ENCODE results near the gene NHLRC4. TPM values are rescaled to one million over a fixed set of nuclear protein-coding genes. Genes with fewer than 3 reads are reported as not detected.
A peak's percentile ranks its signal among the peaks of the same experiment; 100 is the strongest.
"Not testable (repeated sequence)": the region's sequence is repeated elsewhere in the genome, so short reads cannot be mapped to it uniquely, and the experiment has no call there.

NHLRC4 gene
- total and polyA plus RNA-seq, 7 experiments from 2014 or later: 1.6 to 5.8 (median 4.6) TPM

- ATAC-seq (no peak), DNase-seq (no peak)
- peak overlapping the region in 1 of 9 donors; percentile 41 for H3K27ac Mint-ChIP-seq
- Histone ChIP-seq H3K27ac (ENCODE audit: low read depth, low read length) (no peak overlapping the region), H3K4me3 (ENCODE audit: low read length) (no peak overlapping the region), H3K36me3 (ENCODE audit: control insufficient read depth in 2 of 3, insufficient read depth in 3 of 3, low read length in 3 of 3) (peaks cover 0 to 16% (median 0%) of the 10 kb centered on the region in 3 experiments), H3K4me1 (ENCODE audit: control insufficient read depth in 2 of 2, insufficient read depth in 2 of 2, low read length in 2 of 2) (no peaks in the 10 kb centered on the region), H3K9me3 (ENCODE audit: control insufficient read depth in 2 of 3, low read length in 3 of 3) (no peaks in the 10 kb centered on the region), H3K27me3 (ENCODE audit: control insufficient read depth in 2 of 2, insufficient read depth in 2 of 2, low read length in 2 of 2) (no peaks in the 10 kb centered on the region)
- H3K4me1 Mint-ChIP-seq: peaks cover 6 to 35% (median 21%) of the 10 kb centered on the region in 7 donors
- intact Hi-C loops (cut with micrococcal nuclease): no loop called here
- ChIA-PET POLR2A (no interaction called here), CTCF (no interaction called here)
- no peak overlapping the region for H3K4me3 Mint-ChIP-seq
- peaks cover 0 to 13% (median 0%) of the 10 kb centered on the region in 5 donors for H3K36me3 Mint-ChIP-seq
- H3K9me3 Mint-ChIP-seq: no peaks in the 10 kb centered on the region
- H3K27me3 Mint-ChIP-seq: no peaks in the 10 kb centered on the region
Observed at GRCh38 chr16:596736-597060, 29.9 kb downstream of the NHLRC4 start.

- H3K4me3 Mint-ChIP-seq; H3K27me3 Mint-ChIP-seq; H3K9me3 Mint-ChIP-seq; POLR2A ChIA-PET; H3K4me3 ChIP-seq (ENCODE audit: low read length); CTCF ChIA-PET; DNase-seq; H3K27ac ChIP-seq (ENCODE audit: low read depth, low read length); H3K27ac Mint-ChIP-seq; H3K9me3 ChIP-seq (ENCODE audit: control insufficient read depth in 2 of 3, low read length in 3 of 3); H3K27me3 ChIP-seq (ENCODE audit: control insufficient read depth in 2 of 2, insufficient read depth in 2 of 2, low read length in 2 of 2); ATAC-seq; intact Hi-C loops (cut with micrococcal nuclease); H3K4me1 ChIP-seq (ENCODE audit: control insufficient read depth in 2 of 2, insufficient read depth in 2 of 2, low read length in 2 of 2): not testable (repeated sequence)
- H3K4me1 Mint-ChIP-seq: peaks cover 4 to 28% (median 19%) of the 10 kb centered on the region in 7 donors
- peaks cover 0 to 13% (median 0%) of the 10 kb centered on the region in 5 donors for H3K36me3 Mint-ChIP-seq
- peaks cover 0 to 16% (median 0%) of the 10 kb centered on the region in 3 experiments for H3K36me3 ChIP-seq (ENCODE audit: control insufficient read depth in 2 of 3, insufficient read depth in 3 of 3, low read length in 3 of 3)
Observed at GRCh38 chr16:597655-598054, 30.9 kb downstream of the NHLRC4 start.

GRCh38 chr16:598823-599739 is 32.3 kb downstream of the NHLRC4 start:
- Mint-ChIP-seq H3K27me3 (no peaks in the 10 kb centered on the region), H3K27ac (peak overlapping the region in 1 of 9 donors; percentile 56), H3K4me1 (peaks cover 3 to 31% (median 20%) of the 10 kb centered on the region in 7 donors), H3K4me3 (no peak overlapping the region), H3K36me3 (peaks cover 0 to 12% (median 0%) of the 10 kb centered on the region in 5 donors), H3K9me3 (no peaks in the 10 kb centered on the region)
- Histone ChIP-seq H3K36me3 (ENCODE audit: control insufficient read depth in 2 of 3, insufficient read depth in 3 of 3, low read length in 3 of 3) (peaks cover 0 to 13% (median 0%) of the 10 kb centered on the region in 3 experiments), H3K9me3 (ENCODE audit: control insufficient read depth in 2 of 3, low read length in 3 of 3) (no peaks in the 10 kb centered on the region), H3K4me3 (ENCODE audit: low read length) (no peak overlapping the region), H3K27ac (ENCODE audit: low read depth, low read length) (no peak overlapping the region), H3K27me3 (ENCODE audit: control insufficient read depth in 2 of 2, insufficient read depth in 2 of 2, low read length in 2 of 2) (no peaks in the 10 kb centered on the region), H3K4me1 (ENCODE audit: control insufficient read depth in 2 of 2, insufficient read depth in 2 of 2, low read length in 2 of 2) (no peaks in the 10 kb centered on the region)
- no peak for DNase-seq
- ATAC-seq: no peak
- intact Hi-C loops (cut with micrococcal nuclease): no loop called here
- POLR2A ChIA-PET: no interaction called here
- CTCF ChIA-PET: no interaction called here

DNA sequence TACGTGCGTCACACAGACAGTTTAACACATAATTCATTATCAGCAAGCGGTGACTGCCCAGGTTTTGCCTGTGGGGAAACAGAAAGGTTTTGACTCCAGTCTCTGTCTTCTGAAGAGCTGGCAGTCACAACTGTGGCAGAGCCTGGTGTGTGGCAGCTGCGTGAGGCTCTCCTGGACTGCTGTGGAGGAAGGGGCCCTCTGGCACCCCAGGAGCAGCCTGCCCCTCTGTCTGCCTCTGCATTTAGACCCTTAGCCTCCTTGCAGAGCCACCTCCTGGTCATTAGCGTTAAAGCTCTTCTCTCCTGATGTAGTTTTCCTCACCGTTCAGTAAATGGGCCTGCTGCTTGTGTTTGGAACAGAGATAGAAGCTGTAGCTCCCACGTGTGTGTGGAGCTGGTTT is 34.0 kb downstream of the NHLRC4 start:
- Mint-ChIP-seq H3K9me3 (no peaks in the 10 kb centered on the region), H3K4me3 (no peak overlapping the region), H3K27ac (no peak overlapping the region), H3K27me3 (no peaks in the 10 kb centered on the region), H3K36me3 (peaks cover 0 to 14% (median 0%) of the 10 kb centered on the region in 5 donors), H3K4me1 (peaks cover 3 to 24% (median 18%) of the 10 kb centered on the region in 7 donors)
- intact Hi-C loops (cut with micrococcal nuclease): no loop called here
- Histone ChIP-seq H3K27ac (ENCODE audit: low read depth, low read length) (no peak overlapping the region), H3K4me3 (ENCODE audit: low read length) (no peak overlapping the region), H3K27me3 (ENCODE audit: control insufficient read depth in 2 of 2, insufficient read depth in 2 of 2, low read length in 2 of 2) (no peaks in the 10 kb centered on the region), H3K36me3 (ENCODE audit: control insufficient read depth in 2 of 3, insufficient read depth in 3 of 3, low read length in 3 of 3) (peaks cover 0 to 10% (median 0%) of the 10 kb centered on the region in 3 experiments), H3K4me1 (ENCODE audit: control insufficient read depth in 2 of 2, insufficient read depth in 2 of 2, low read length in 2 of 2) (no peaks in the 10 kb centered on the region), H3K9me3 (ENCODE audit: control insufficient read depth in 2 of 3, low read length in 3 of 3) (peaks cover 0 to 4% (median 0%) of the 10 kb centered on the region in 3 experiments)
- ATAC-seq: no peak
- CTCF ChIA-PET: interaction anchor here (1.3 kb wide), 1 partner anchor 24 kb away, joined by 10 read pairs; no protein-coding TSS in a partner anchor
- DNase-seq: no peak
- POLR2A ChIA-PET: interaction anchor here (0.7 kb wide), 1 partner anchor 35 kb away, joined by 4 read pairs; the partner anchor contains the start of gene METTL26

DNA sequence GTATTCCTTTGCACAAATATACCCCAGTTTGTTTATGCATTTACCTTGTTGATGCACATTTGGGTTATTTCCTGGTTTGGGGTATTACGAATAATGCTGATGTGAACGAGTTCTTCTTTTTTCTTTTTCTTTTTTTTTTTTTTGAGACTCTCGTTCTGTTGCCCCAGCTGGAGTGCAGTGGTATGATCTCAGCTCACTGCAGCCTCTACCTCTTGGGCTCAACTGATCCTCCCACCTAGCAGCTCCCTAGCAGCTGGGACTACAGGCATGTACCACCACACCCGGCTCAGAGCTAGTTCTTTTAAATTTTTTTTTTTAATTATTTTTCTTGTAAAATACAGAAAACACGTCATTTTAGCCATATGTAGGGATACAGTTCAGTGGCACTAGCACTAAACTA is 37.1 kb downstream of the NHLRC4 start:
- Mint-ChIP-seq H3K27ac (no peak overlapping the region), H3K9me3 (no peaks in the 10 kb centered on the region), H3K36me3 (peaks cover 0 to 10% (median 0%) of the 10 kb centered on the region in 5 donors), H3K27me3 (no peaks in the 10 kb centered on the region), H3K4me1 (peaks cover 3 to 24% (median 17%) of the 10 kb centered on the region in 7 donors), H3K4me3 (no peak overlapping the region)
- peaks cover 0 to 4% (median 0%) of the 10 kb centered on the region in 3 experiments for H3K9me3 ChIP-seq (ENCODE audit: control insufficient read depth in 2 of 3, low read length in 3 of 3)
- no peaks in the 10 kb centered on the region for H3K36me3 ChIP-seq (ENCODE audit: control insufficient read depth in 2 of 3, insufficient read depth in 3 of 3, low read length in 3 of 3)
- no peaks in the 10 kb centered on the region for H3K27me3 ChIP-seq (ENCODE audit: control insufficient read depth in 2 of 2, insufficient read depth in 2 of 2, low read length in 2 of 2)
- no peak overlapping the region for H3K4me3 ChIP-seq (ENCODE audit: low read length)
- H3K27ac ChIP-seq (ENCODE audit: low read depth, low read length): no peak overlapping the region
- ChIA-PET POLR2A (no interaction called here), CTCF (no interaction called here)
- no peak for ATAC-seq
- intact Hi-C loops (cut with micrococcal nuclease): no loop called here
- DNase-seq: no peak
- H3K4me1 ChIP-seq (ENCODE audit: control insufficient read depth in 2 of 2, insufficient read depth in 2 of 2, low read length in 2 of 2): no peaks in the 10 kb centered on the region

DNA sequence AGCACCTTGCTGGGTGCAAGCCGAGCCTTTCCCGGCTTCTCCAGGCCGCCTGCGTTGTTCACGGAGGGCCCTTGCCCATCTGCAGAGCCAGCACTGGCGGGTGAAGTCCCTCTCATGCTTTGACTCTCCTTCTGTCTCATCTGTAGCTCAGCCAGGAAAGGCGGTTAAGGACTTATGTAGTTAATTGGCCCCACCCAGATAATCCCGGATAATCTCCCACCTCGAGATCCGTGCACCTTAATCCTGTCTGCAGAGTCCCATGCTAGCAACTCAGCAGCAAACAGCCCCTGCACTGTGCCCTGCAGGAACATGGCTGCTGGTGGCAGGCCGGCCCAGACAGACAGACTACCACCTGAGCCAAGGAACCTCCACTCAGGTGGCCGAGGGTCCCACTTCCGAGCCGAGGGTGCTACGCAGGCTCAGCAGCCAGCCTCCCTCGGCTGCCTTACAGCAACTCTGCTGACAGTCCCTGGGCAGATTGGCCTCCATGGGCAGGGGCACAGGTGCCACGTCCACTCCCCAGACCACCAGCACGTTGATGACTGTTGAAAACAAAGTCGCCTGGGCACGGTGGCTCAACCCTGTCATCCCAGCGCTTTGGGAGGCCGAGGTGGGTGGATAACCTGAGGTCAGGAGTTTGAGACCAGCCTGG is 40.0 kb downstream of the NHLRC4 start:
- no peaks in the 10 kb centered on the region for H3K9me3 Mint-ChIP-seq
- no peaks in the 10 kb centered on the region for H3K4me1 ChIP-seq (ENCODE audit: control insufficient read depth in 2 of 2, insufficient read depth in 2 of 2, low read length in 2 of 2)
- ATAC-seq (no peak), DNase-seq (no peak)
- intact Hi-C loops (cut with micrococcal nuclease): no loop called here
- H3K36me3 Mint-ChIP-seq: peaks cover 0 to 5% (median 0%) of the 10 kb centered on the region in 5 donors
- POLR2A ChIA-PET: no interaction called here
- no peak overlapping the region for H3K27ac ChIP-seq (ENCODE audit: low read depth, low read length)
- CTCF ChIA-PET: no interaction called here
- H3K4me3 ChIP-seq (ENCODE audit: low read length): no peak overlapping the region
- H3K4me3 Mint-ChIP-seq: no peak overlapping the region
- no peaks in the 10 kb centered on the region for H3K36me3 ChIP-seq (ENCODE audit: control insufficient read depth in 2 of 3, insufficient read depth in 3 of 3, low read length in 3 of 3)
- peaks cover 6 to 26% (median 17%) of the 10 kb centered on the region in 7 donors for H3K4me1 Mint-ChIP-seq
- no peaks in the 10 kb centered on the region for H3K27me3 Mint-ChIP-seq
- no peak overlapping the region for H3K27ac Mint-ChIP-seq
- H3K27me3 ChIP-seq (ENCODE audit: control insufficient read depth in 2 of 2, insufficient read depth in 2 of 2, low read length in 2 of 2): no peaks in the 10 kb centered on the region
- peaks cover 0 to 4% (median 0%) of the 10 kb centered on the region in 3 experiments for H3K9me3 ChIP-seq (ENCODE audit: control insufficient read depth in 2 of 3, low read length in 3 of 3)

Measured in naive thymus-derived CD4-positive, alpha-beta T cell (primary cell).